ENCODE results near the gene LUC7L3. TPM values are rescaled to one million over a fixed set of nuclear protein-coding genes. Genes with fewer than 3 reads are reported as not detected.

The LUC7L3 gene
- total RNA-seq, 1 experiment from 2014 or later: 154 TPM

- H3K4ac ChIP-seq (ENCODE audit: low read depth, low read length): no peak overlapping the region
- no peaks in the 10 kb centered on the region; a peak in 1 of 7 replicates for H3K36me3 Mint-ChIP-seq (ENCODE audit: insufficient read depth in 1 of 3, low read depth in 3 of 3)
- no peak overlapping the region for H3K14ac ChIP-seq (ENCODE audit: insufficient read depth, low read length)
- H2AFZ ChIP-seq (ENCODE audit: low read length): no peak overlapping the region
- H3T11ph ChIP-seq (ENCODE audit: low read length): no peak overlapping the region
- no peak overlapping the region for H3K18ac ChIP-seq (ENCODE audit: insufficient read length, low read depth, low read length)
- WGBS (ENCODE audit: extremely low coverage, insufficient read length, low lambda C conversion rate): no CpG with 5 or more reads among the region's 4 CpGs
- H3K56ac ChIP-seq (ENCODE audit: insufficient read length, low read depth, low read length): no peak overlapping the region
- no peaks in the 10 kb centered on the region for H3K79me2 ChIP-seq (ENCODE audit: insufficient read depth, low read length)
- H3K9me3 Mint-ChIP-seq: no peaks in the 10 kb centered on the region
- no peak overlapping the region for H2BK5ac ChIP-seq (ENCODE audit: insufficient read length, low read length)
- no peaks in the 10 kb centered on the region for H4K20me1 ChIP-seq (ENCODE audit: control insufficient read depth, insufficient read depth, insufficient read length)
- H3K9ac ChIP-seq (ENCODE audit: extremely low read depth, insufficient read length, low read length): no peak overlapping the region
- no peak overlapping the region for H3K23ac ChIP-seq (ENCODE audit: insufficient read length, low read depth, low read length)
- no peaks in the 10 kb centered on the region for H3K9me3 ChIP-seq (ENCODE audit: control insufficient read depth, low read depth, low read length)
- H2BK12ac ChIP-seq (ENCODE audit: insufficient read length, low read depth, low read length): no peak overlapping the region
- H2BK120ac ChIP-seq (ENCODE audit: low read depth, low read length, poor library complexity, severe bottlenecking): no peak overlapping the region
- no peaks in the 10 kb centered on the region for H3K27me3 Mint-ChIP-seq (ENCODE audit: low read depth)
- H3K27me3 ChIP-seq (ENCODE audit: insufficient read depth, low read length): no peaks in the 10 kb centered on the region
- no peak overlapping the region for H2AK5ac ChIP-seq (ENCODE audit: insufficient read length, low read length)
- no peak for TF ChIP-seq CTCF (conservative IDR thresholded peaks at IDR 0.05)
- H3K4me2 ChIP-seq (ENCODE audit: insufficient read depth, insufficient read length, low read length): no peak overlapping the region
- H3K4me1 Mint-ChIP-seq: peaks cover 8% of the 10 kb centered on the region in 2 experiments
- H3K4me1 ChIP-seq (ENCODE audit: insufficient read depth, low read length): 0 out of 2 replicates have a peak, but pooled peaks cover under 1% of the 10 kb centered on the region
- DNase-seq: no peak
- H2BK20ac ChIP-seq (ENCODE audit: low read depth, low read length, poor library complexity, severe bottlenecking): no peak overlapping the region
- H4K8ac ChIP-seq (replicated peaks; ENCODE audit: insufficient read length, low read depth, low read length): no peak overlapping the region
- H2BK15ac ChIP-seq (ENCODE audit: low read depth, low read length): no peak overlapping the region
- H3K79me1 ChIP-seq (ENCODE audit: insufficient read depth, low read depth, low read length, poor library complexity, severe bottlenecking): no peaks in the 10 kb centered on the region
- peaks cover 2% of the 10 kb centered on the region for H3K23me2 ChIP-seq (ENCODE audit: insufficient read length, low read depth, low read length, poor library complexity, severe bottlenecking)
- H3K27ac ChIP-seq (ENCODE audit: insufficient read length, low read depth, low read length): no peak overlapping the region
- H3K4me3 Mint-ChIP-seq: no peak overlapping the region; a peak in 1 of 5 replicates
- no peak overlapping the region for H4K91ac ChIP-seq (ENCODE audit: insufficient read length, low read depth, low read length)
- no peak overlapping the region for H3K27ac Mint-ChIP-seq
- no peak overlapping the region for H4K5ac ChIP-seq (ENCODE audit: insufficient read length, low read depth, low read length)
Observed at GRCh38 chr17:50785126-50785525, 65.7 kb downstream of the LUC7L3 start.
